ENCODE data around the gene DENND1A.

GRCh38 chr9:123601828-123602227, 328.1 kb downstream of the DENND1A start:
- TF ChIP-seq CTCF (IDR thresholded peaks at IDR 0.05; ENCODE audit: low read depth, low read length, missing input control), result no peak
- no peak for TF ChIP-seq NR2F2 (IDR thresholded peaks at IDR 0.05)
- no peak for TF ChIP-seq MAX (IDR thresholded peaks at IDR 0.05)
- TF ChIP-seq JUND (IDR thresholded peaks at IDR 0.05), result no peak
- TF ChIP-seq GABPA (IDR thresholded peaks at IDR 0.05 in 1 of 2, conservative IDR thresholded peaks at IDR 0.05 in 1 of 2), result no peak
- no peak for TF ChIP-seq RAD21 (IDR thresholded peaks at IDR 0.05)
- TF ChIP-seq, protein P1, sequence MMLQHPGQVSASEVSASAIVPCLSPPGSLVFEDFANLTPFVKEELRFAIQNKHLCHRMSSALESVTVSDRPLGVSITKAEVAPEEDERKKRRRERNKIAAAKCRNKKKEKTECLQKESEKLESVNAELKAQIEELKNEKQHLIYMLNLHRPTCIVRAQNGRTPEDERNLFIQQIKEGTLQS (IDR thresholded peaks at IDR 0.05), result no peak
- TF ChIP-seq EGR1 (IDR thresholded peaks at IDR 0.05; ENCODE audit: low read depth in 2 of 2), result no peak
- no peak for TF ChIP-seq SP1 (IDR thresholded peaks at IDR 0.05)
- TF ChIP-seq, protein P2, sequence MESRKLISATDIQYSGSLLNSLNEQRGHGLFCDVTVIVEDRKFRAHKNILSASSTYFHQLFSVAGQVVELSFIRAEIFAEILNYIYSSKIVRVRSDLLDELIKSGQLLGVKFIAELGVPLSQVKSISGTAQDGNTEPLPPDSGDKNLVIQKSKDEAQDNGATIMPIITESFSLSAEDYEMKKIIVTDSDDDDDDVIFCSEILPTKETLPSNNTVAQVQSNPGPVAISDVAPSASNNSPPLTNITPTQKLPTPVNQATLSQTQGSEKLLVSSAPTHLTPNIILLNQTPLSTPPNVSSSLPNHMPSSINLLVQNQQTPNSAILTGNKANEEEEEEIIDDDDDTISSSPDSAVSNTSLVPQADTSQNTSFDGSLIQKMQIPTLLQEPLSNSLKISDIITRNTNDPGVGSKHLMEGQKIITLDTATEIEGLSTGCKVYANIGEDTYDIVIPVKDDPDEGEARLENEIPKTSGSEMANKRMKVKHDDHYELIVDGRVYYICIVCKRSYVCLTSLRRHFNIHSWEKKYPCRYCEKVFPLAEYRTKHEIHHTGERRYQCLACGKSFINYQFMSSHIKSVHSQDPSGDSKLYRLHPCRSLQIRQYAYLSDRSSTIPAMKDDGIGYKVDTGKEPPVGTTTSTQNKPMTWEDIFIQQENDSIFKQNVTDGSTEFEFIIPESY (IDR thresholded peaks at IDR 0.05), result no peak
